IPS-NIHi7 (cell line): Measurements from ENCODE around the gene DLG2.

Source experiments
- DNase-seq: peaks from one replicate; pipeline ENCODE4 v3.0.0; 2012; ENCODE audit warnings: mixed read lengths; ENCODE audit errors: extremely low spot score

The DLG2 gene

DNA sequence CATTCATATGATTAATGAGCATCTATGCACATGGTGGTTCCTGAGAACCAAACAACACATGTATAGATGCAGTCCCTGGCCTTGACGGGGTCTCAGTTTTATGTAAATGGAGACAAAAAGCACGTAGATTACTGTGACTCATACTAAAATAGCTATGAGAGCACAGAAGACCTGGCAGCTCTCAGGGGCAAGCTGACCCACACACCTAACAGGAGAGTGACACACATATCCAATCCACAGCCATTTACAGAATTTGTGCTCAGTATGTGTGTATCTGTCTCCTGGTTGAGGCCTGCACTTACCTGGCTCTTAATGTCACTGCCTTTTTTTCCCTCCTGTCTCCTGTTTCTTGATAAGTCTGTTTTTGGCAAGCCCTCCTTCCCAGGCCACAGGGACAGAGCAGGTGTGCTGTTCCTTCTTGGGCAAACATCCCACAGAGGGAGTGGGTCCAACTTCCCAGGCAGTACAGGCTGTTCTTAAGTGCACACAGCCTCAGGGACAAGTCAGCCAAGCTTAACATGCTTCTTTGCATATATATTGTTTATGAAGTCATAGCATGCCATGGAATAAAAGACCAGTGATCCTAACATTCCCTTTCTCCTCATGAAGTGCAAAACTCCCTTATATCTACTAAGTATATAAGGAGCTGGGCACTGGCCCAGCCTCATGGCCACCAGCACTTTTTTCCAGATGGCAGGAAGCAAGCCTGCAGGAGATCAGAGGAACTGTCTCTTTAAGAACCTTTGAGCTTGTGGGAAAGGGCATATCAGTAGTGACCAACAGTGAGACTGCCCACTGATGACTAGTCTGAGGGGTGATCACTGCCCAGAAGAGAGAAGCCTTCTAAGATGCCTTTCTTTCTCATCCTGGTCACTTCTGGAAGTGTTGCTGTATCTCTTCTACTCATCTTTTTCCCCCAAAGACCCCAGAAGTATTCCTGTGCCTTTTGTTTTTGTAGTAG, 2216.3 kb downstream of the DLG2 start:
- peak; percentile 31 for DNase-seq

DNA sequence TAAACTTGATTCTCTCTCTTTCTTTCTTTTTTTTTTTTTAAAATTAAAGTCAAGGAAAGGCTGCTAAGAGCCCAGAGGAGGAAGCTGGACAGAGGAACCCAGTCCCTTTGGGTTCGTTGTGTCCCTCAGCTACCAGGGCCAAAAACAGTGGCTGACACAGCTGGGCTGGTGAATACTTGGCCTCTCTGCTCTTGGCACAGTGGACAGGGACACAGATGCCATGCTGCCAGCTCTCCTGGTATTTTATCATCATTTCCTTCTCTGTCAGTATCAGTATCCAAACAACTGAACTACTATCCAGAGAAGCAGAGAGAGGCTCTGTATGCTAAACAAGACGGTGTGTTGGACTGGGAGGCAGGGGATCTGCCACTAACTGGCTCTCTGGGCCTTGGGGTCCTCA, 2217.3 kb downstream of the DLG2 start:
- no peak for DNase-seq

- no peak for DNase-seq
Measured at GRCh38 chr11:83409476-83409875, 2217.7 kb downstream of the DLG2 start.

- DNase-seq = no peak
Measured at GRCh38 chr11:83408946-83409345, 2218.2 kb downstream of the DLG2 start.
